Measurements from ENCODE around the gene ZFAND3. TPM values are rescaled to one million over a fixed set of nuclear protein-coding genes. Genes with fewer than 3 reads are reported as not detected.

The ZFAND3 gene
- total and polyA plus RNA-seq, 10 of the 15 experiments (the other 5 are each of a cell fraction or from before 2014, with no cell fraction given), result 0.90 to 34.4 (median 16.3) TPM

DNA sequence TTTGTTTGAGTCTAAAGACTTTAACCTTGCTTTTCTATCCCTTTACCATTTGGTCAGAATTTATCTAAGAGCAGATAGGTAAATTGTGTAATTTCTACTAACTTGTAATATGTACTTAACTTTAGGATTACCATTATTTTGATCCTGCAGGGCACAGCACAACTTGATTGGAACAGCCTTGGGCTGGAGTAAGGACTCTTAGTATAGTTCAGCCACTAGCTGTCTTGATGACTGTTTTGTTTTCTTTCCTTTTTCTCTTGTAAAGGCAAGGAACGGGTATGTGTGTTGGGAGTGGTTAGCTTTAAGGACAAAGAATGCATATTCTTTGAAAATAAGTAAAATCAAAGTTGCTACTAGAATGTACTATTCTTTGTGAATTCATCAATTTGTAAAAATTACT lies 203.2 kb downstream of the ZFAND3 start:
- Histone ChIP-seq H3K9ac (ENCODE audit: control insufficient read depth, insufficient read depth, low read length) (no peak overlapping the region), H3K4me1 (ENCODE audit: control insufficient read depth, insufficient read depth, low read length) (peaks cover 2% of the 10 kb centered on the region; the same call in 1 of the 2 replicates), H3K79me2 (ENCODE audit: control insufficient read depth, insufficient read depth, low read length) (peaks cover 2% of the 10 kb centered on the region), H3K4me2 (ENCODE audit: control insufficient read depth, insufficient read depth) (no peak overlapping the region), H3K27me3 (replicated peaks in 1 of 2; ENCODE audit: control insufficient read depth in 2 of 2, insufficient read depth in 2 of 2, low read length in 1 of 2) (no peaks in the 10 kb centered on the region), H2AFZ (ENCODE audit: control insufficient read depth, low read depth, low read length) (no peak overlapping the region), H3K27ac (ENCODE audit: control insufficient read depth, insufficient read depth) (no peak overlapping the region), H4K20me1 (ENCODE audit: control insufficient read depth, insufficient read depth) (0 out of 2 replicates have a peak, but pooled peaks cover 3% of the 10 kb centered on the region), H3K4me3 (no peak overlapping the region), H3K36me3 (ENCODE audit: control insufficient read depth in 2 of 2, insufficient read depth in 2 of 2, low read length in 1 of 2) (no peaks in the 10 kb centered on the region), H3K9me3 (replicated peaks; ENCODE audit: control insufficient read depth, insufficient read depth, low read length) (no peaks in the 10 kb centered on the region)
- 100% methylated on average over 1 of the region's 1 CpG for WGBS (ENCODE audit: insufficient coverage, insufficient replicate concordance, low lambda C conversion rate, missing lambda C conversion rate)
- SMC1A ChIA-PET (ENCODE audit: uncharacterized antibody, unreplicated experiment), result interaction anchor here (0.7 to 5.4 kb wide), 11 partner anchors 11 to 474 kb away, joined by 3 to 60 read pairs (median 4); no protein-coding TSS in a partner anchor
- DNase-seq (ENCODE audit: low read depth, low spot score) (no peak), FAIRE-seq (no peak), ATAC-seq (no peak)
- intact Hi-C loops (cut with micrococcal nuclease; ENCODE audit: unreplicated experiment) (no loop called here), in situ Hi-C loops (cut with MboI) (loop anchor here (25.0 kb wide), 1 partner anchor 310 kb away; no protein-coding TSS in a partner anchor)
- no peak for TF ChIP-seq ZZZ3 (IDR thresholded peaks at IDR 0.05; ENCODE audit: control insufficient read depth, insufficient read length, low read depth)
- TF ChIP-seq EED (IDR thresholded peaks at IDR 0.05; ENCODE audit: low read depth), result no peak
- TF ChIP-seq IKZF2 (IDR thresholded peaks at IDR 0.05), result no peak
- RAD21 ChIA-PET (ENCODE audit: unreplicated experiment), result interaction anchor here (1.0 to 1.9 kb wide), 3 partner anchors 10 to 317 kb away, joined by 3 to 9 read pairs (median 4); no protein-coding TSS in a partner anchor
- BruUV-seq (replicated peaks), result no TSS peak
- CTCF ChIA-PET, result interaction anchor here (0.7 to 6.5 kb wide), 12 partner anchors 9 to 549 kb away, joined by 3 to 42 read pairs (median 4); no protein-coding TSS in a partner anchor
- POLR2A ChIA-PET, result interaction anchor here (0.6 to 1.5 kb wide), 2 partner anchors 10 to 234 kb away, joined by 4 read pairs; no protein-coding TSS in a partner anchor

DNA sequence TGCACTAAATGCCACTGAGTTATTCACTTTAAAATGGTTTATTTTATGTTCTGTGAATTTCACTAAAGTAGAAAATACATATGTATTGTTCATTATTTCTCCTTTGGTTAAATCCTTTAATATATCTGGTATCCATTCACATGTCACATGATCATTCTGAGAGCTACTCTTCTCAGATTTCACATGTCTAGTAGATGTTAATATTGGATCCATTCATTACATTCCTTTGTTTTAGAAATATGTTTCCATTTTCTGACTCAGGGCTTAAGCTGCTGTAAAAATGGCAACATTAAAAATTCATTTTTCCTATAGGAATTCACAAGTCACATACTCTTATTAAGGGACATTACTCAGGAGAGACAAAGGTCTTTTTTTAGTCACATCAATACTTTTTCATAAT lies 205.4 kb downstream of the ZFAND3 start:
- 0 out of 2 replicates have a peak, but pooled peaks cover 3% of the 10 kb centered on the region for H4K20me1 ChIP-seq (ENCODE audit: control insufficient read depth, insufficient read depth)
- peaks cover 4% of the 10 kb centered on the region; the same call in 1 of the 2 replicates for H3K4me1 ChIP-seq (ENCODE audit: control insufficient read depth, insufficient read depth, low read length)
- no peaks in the 10 kb centered on the region for H3K27me3 ChIP-seq (replicated peaks in 1 of 2; ENCODE audit: control insufficient read depth in 2 of 2, insufficient read depth in 2 of 2, low read length in 1 of 2)
- FAIRE-seq (no peak), ATAC-seq (no peak), DNase-seq (ENCODE audit: low read depth, low spot score) (no peak)
- in situ Hi-C loops (cut with MboI), result loop anchor here (25.0 kb wide), 1 partner anchor 313 kb away; no protein-coding TSS in a partner anchor
- H3K79me2 ChIP-seq (ENCODE audit: control insufficient read depth, insufficient read depth, low read length), result peaks cover 6% of the 10 kb centered on the region
- no peak overlapping the region for H2AFZ ChIP-seq (ENCODE audit: control insufficient read depth, low read depth, low read length)
- H3K9me3 ChIP-seq (replicated peaks; ENCODE audit: control insufficient read depth, insufficient read depth, low read length), result no peaks in the 10 kb centered on the region
- intact Hi-C loops (cut with micrococcal nuclease; ENCODE audit: unreplicated experiment), result no loop called here
- ChIA-PET CTCF (interaction anchor here (0.6 to 6.5 kb wide), 3 partner anchors 9 to 661 kb away, joined by 3 to 42 read pairs (median 5); no protein-coding TSS in a partner anchor), RAD21 (ENCODE audit: unreplicated experiment) (no interaction called here), POLR2A (interaction anchor here (0.5 kb wide), 1 partner anchor 29 kb away, joined by 3 read pairs; no protein-coding TSS in a partner anchor), SMC1A (ENCODE audit: uncharacterized antibody, unreplicated experiment) (interaction anchor here (1.0 to 1.4 kb wide), 2 partner anchors 8 to 13 kb away, joined by 3 to 7 read pairs; no protein-coding TSS in a partner anchor)
- H3K27ac ChIP-seq (ENCODE audit: control insufficient read depth, insufficient read depth), result no peak overlapping the region
- TF ChIP-seq RCOR1 (conservative IDR thresholded peaks at IDR 0.05; ENCODE audit: low read depth, low read length) (no peak), NFXL1 (IDR thresholded peaks at IDR 0.05; ENCODE audit: borderline replicate concordance) (no peak), POU2F2 (IDR thresholded peaks at IDR 0.05; ENCODE audit: borderline replicate concordance, low read depth, low read length) (no peak)
- TF ChIP-seq, protein P1, sequence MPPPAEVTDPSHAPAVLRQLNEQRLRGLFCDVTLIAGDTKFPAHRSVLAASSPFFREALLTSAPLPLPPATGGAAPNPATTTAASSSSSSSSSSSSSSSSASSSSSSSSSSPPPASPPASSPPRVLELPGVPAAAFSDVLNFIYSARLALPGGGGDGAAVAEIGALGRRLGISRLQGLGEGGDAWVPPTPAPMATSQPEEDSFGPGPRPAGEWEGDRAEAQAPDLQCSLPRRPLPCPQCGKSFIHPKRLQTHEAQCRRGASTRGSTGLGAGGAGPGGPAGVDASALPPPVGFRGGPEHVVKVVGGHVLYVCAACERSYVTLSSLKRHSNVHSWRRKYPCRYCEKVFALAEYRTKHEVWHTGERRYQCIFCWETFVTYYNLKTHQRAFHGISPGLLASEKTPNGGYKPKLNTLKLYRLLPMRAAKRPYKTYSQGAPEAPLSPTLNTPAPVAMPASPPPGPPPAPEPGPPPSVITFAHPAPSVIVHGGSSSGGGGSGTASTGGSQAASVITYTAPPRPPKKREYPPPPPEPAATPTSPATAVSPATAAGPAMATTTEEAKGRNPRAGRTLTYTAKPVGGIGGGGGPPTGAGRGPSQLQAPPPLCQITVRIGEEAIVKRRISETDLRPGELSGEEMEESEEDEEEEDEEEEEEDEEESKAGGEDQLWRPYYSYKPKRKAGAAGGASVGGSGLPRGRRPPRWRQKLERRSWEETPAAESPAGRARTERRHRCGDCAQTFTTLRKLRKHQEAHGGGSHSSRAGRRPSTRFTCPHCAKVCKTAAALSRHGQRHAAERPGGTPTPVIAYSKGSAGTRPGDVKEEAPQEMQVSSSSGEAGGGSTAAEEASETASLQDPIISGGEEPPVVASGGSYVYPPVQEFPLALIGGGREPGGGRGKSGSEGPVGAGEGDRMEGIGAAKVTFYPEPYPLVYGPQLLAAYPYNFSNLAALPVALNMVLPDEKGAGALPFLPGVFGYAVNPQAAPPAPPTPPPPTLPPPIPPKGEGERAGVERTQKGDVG (CRISPR knock-in tag; IDR thresholded peaks at IDR 0.05), result no peak
- no peak overlapping the region for H3K4me2 ChIP-seq (ENCODE audit: control insufficient read depth, insufficient read depth)
- BruUV-seq (replicated peaks), result no TSS peak
- H3K9ac ChIP-seq (ENCODE audit: control insufficient read depth, insufficient read depth, low read length), result no peak overlapping the region
- no peak overlapping the region for H3K4me3 ChIP-seq
- H3K36me3 ChIP-seq (ENCODE audit: control insufficient read depth in 2 of 2, insufficient read depth in 2 of 2, low read length in 1 of 2), result no peaks in the 10 kb centered on the region
